Measurements from ENCODE around the gene NKAIN2. TPM values are rescaled to one million over a fixed set of nuclear protein-coding genes. Genes with fewer than 3 reads are reported as not detected.

The NKAIN2 gene
- total and polyA plus RNA-seq, 5 donors from 2014 or later, result not detected

GRCh38 chr6:124854338-124854922 lies 1050.8 kb downstream of the NKAIN2 start:
- H3K27ac ChIP-seq (ENCODE audit: insufficient read depth, low read length, poor library complexity, severe bottlenecking), result no peak overlapping the region
- no peak for DNase-seq
- H3K9me3 Mint-ChIP-seq, result peaks cover 0 to 6% (median 0%) of the 10 kb centered on the region in 7 donors
- no peak overlapping the region for H3K4me3 ChIP-seq (ENCODE audit: low read depth, low read length)
- H3K27me3 ChIP-seq (ENCODE audit: control insufficient read depth, insufficient read depth, low read length), result no peaks in the 10 kb centered on the region
- H3K4me3 Mint-ChIP-seq, result no peak overlapping the region
- H3K36me3 ChIP-seq (ENCODE audit: control insufficient read depth, insufficient read depth, low read length), result no peaks in the 10 kb centered on the region
- H3K27ac Mint-ChIP-seq, result no peak overlapping the region
- peaks cover 4% of the 10 kb centered on the region for H3K27me3 Mint-ChIP-seq
- H3K4me1 ChIP-seq (ENCODE audit: control insufficient read depth, insufficient read depth, low read length, poor library complexity, severe bottlenecking), result no peaks in the 10 kb centered on the region
- no peaks in the 10 kb centered on the region for H3K36me3 Mint-ChIP-seq
- ATAC-seq (ENCODE audit: low read depth in 2 of 2), result no peak
- H3K4me1 Mint-ChIP-seq, result no peaks in the 10 kb centered on the region
- no peaks in the 10 kb centered on the region for H3K9me3 ChIP-seq (ENCODE audit: control insufficient read depth in 2 of 2, low read length in 2 of 2)

- H3K9me3 Mint-ChIP-seq, result peaks cover 0 to under 1% (median 0%) of the 10 kb centered on the region in 7 donors
- peaks cover 0 to 3% of the 10 kb centered on the region in 2 experiments for H3K9me3 ChIP-seq (ENCODE audit: control insufficient read depth in 2 of 2, low read length in 2 of 2)
- no peak overlapping the region for H3K27ac ChIP-seq (ENCODE audit: insufficient read depth, low read length, poor library complexity, severe bottlenecking)
- no peak overlapping the region for H3K4me3 ChIP-seq (ENCODE audit: low read depth, low read length)
- no peak overlapping the region for H3K27ac Mint-ChIP-seq
- no peak for ATAC-seq (ENCODE audit: low read depth in 2 of 2)
- no peak overlapping the region for H3K4me3 Mint-ChIP-seq
- DNase-seq, result no peak
- no peaks in the 10 kb centered on the region for H3K4me1 ChIP-seq (ENCODE audit: control insufficient read depth, insufficient read depth, low read length, poor library complexity, severe bottlenecking)
- no peaks in the 10 kb centered on the region for H3K27me3 ChIP-seq (ENCODE audit: control insufficient read depth, insufficient read depth, low read length)
- no peaks in the 10 kb centered on the region for H3K36me3 Mint-ChIP-seq
- H3K27me3 Mint-ChIP-seq, result peaks cover 4% of the 10 kb centered on the region
- H3K4me1 Mint-ChIP-seq, result no peaks in the 10 kb centered on the region
- H3K36me3 ChIP-seq (ENCODE audit: control insufficient read depth, insufficient read depth, low read length), result no peaks in the 10 kb centered on the region
These were observed 1054.1 kb downstream of the NKAIN2 start for GRCh38 chr6:124857746-124858145.

GRCh38 chr6:124858564-124858963 lies 1054.9 kb downstream of the NKAIN2 start:
- Histone ChIP-seq H3K4me3 (ENCODE audit: low read depth, low read length) (no peak overlapping the region), H3K4me1 (ENCODE audit: control insufficient read depth, insufficient read depth, low read length, poor library complexity, severe bottlenecking) (no peaks in the 10 kb centered on the region), H3K27me3 (ENCODE audit: control insufficient read depth, insufficient read depth, low read length) (no peaks in the 10 kb centered on the region), H3K36me3 (ENCODE audit: control insufficient read depth, insufficient read depth, low read length) (no peaks in the 10 kb centered on the region), H3K9me3 (ENCODE audit: control insufficient read depth in 2 of 2, low read length in 2 of 2) (peaks cover 0 to 3% of the 10 kb centered on the region in 2 experiments), H3K27ac (ENCODE audit: insufficient read depth, low read length, poor library complexity, severe bottlenecking) (no peak overlapping the region)
- no peak for ATAC-seq (ENCODE audit: low read depth in 2 of 2)
- Mint-ChIP-seq H3K9me3 (peaks cover 0 to 4% (median 0%) of the 10 kb centered on the region in 7 donors), H3K36me3 (no peaks in the 10 kb centered on the region), H3K4me3 (no peak overlapping the region), H3K4me1 (no peaks in the 10 kb centered on the region), H3K27ac (no peak overlapping the region), H3K27me3 (peaks cover 4% of the 10 kb centered on the region)
- DNase-seq, result no peak

- DNase-seq (no peak), ATAC-seq (ENCODE audit: low read depth in 2 of 2) (no peak)
- H3K9me3 ChIP-seq (ENCODE audit: control insufficient read depth in 2 of 2, low read length in 2 of 2), result peaks cover 0 to 3% of the 10 kb centered on the region in 2 experiments
- Mint-ChIP-seq H3K4me1 (no peaks in the 10 kb centered on the region), H3K4me3 (no peak overlapping the region), H3K27me3 (peaks cover 4% of the 10 kb centered on the region), H3K9me3 (peaks cover 0 to 5% (median 0%) of the 10 kb centered on the region in 7 donors), H3K36me3 (no peaks in the 10 kb centered on the region), H3K27ac (no peak overlapping the region)
- H3K27ac ChIP-seq (ENCODE audit: insufficient read depth, low read length, poor library complexity, severe bottlenecking), result no peak overlapping the region
- H3K4me3 ChIP-seq (ENCODE audit: low read depth, low read length), result no peak overlapping the region
- no peaks in the 10 kb centered on the region for H3K27me3 ChIP-seq (ENCODE audit: control insufficient read depth, insufficient read depth, low read length)
- H3K36me3 ChIP-seq (ENCODE audit: control insufficient read depth, insufficient read depth, low read length), result no peaks in the 10 kb centered on the region
- H3K4me1 ChIP-seq (ENCODE audit: control insufficient read depth, insufficient read depth, low read length, poor library complexity, severe bottlenecking), result no peaks in the 10 kb centered on the region
These were observed 1055.7 kb downstream of the NKAIN2 start for GRCh38 chr6:124859366-124859765.

- Mint-ChIP-seq H3K4me3 (no peak overlapping the region), H3K4me1 (no peaks in the 10 kb centered on the region), H3K27me3 (no peaks in the 10 kb centered on the region), H3K27ac (no peak overlapping the region), H3K9me3 (peaks cover 0 to 7% (median 2%) of the 10 kb centered on the region in 7 donors), H3K36me3 (no peaks in the 10 kb centered on the region)
- DNase-seq, result no peak
- H3K27me3 ChIP-seq (ENCODE audit: control insufficient read depth, insufficient read depth, low read length), result no peaks in the 10 kb centered on the region
- H3K4me1 ChIP-seq (ENCODE audit: control insufficient read depth, insufficient read depth, low read length, poor library complexity, severe bottlenecking), result no peaks in the 10 kb centered on the region
- no peak overlapping the region for H3K27ac ChIP-seq (ENCODE audit: insufficient read depth, low read length, poor library complexity, severe bottlenecking)
- no peak overlapping the region for H3K4me3 ChIP-seq (ENCODE audit: low read depth, low read length)
- peaks cover 0 to under 1% of the 10 kb centered on the region in 2 experiments for H3K9me3 ChIP-seq (ENCODE audit: control insufficient read depth in 2 of 2, low read length in 2 of 2)
- ATAC-seq (ENCODE audit: low read depth in 2 of 2), result no peak
- no peaks in the 10 kb centered on the region for H3K36me3 ChIP-seq (ENCODE audit: control insufficient read depth, insufficient read depth, low read length)
These were observed 1062.4 kb downstream of the NKAIN2 start for GRCh38 chr6:124866040-124866439.

GRCh38 chr6:124867121-124867520 lies 1063.5 kb downstream of the NKAIN2 start:
- no peak overlapping the region for H3K4me3 Mint-ChIP-seq
- Histone ChIP-seq H3K4me1 (ENCODE audit: control insufficient read depth, insufficient read depth, low read length, poor library complexity, severe bottlenecking) (no peaks in the 10 kb centered on the region), H3K27me3 (ENCODE audit: control insufficient read depth, insufficient read depth, low read length) (no peaks in the 10 kb centered on the region), H3K9me3 (ENCODE audit: control insufficient read depth in 2 of 2, low read length in 2 of 2) (no peaks in the 10 kb centered on the region), H3K4me3 (ENCODE audit: low read depth, low read length) (no peak overlapping the region), H3K36me3 (ENCODE audit: control insufficient read depth, insufficient read depth, low read length) (no peaks in the 10 kb centered on the region), H3K27ac (ENCODE audit: insufficient read depth, low read length, poor library complexity, severe bottlenecking) (no peak overlapping the region)
- DNase-seq (no peak), ATAC-seq (ENCODE audit: low read depth in 2 of 2) (no peak)
- H3K27ac Mint-ChIP-seq, result no peak overlapping the region
- no peaks in the 10 kb centered on the region for H3K4me1 Mint-ChIP-seq
- no peaks in the 10 kb centered on the region for H3K27me3 Mint-ChIP-seq
- peaks cover 0 to 7% (median 3%) of the 10 kb centered on the region in 7 donors for H3K9me3 Mint-ChIP-seq
- no peaks in the 10 kb centered on the region for H3K36me3 Mint-ChIP-seq

- Histone ChIP-seq H3K4me3 (ENCODE audit: low read depth, low read length) (no peak overlapping the region), H3K36me3 (ENCODE audit: control insufficient read depth, insufficient read depth, low read length) (no peaks in the 10 kb centered on the region), H3K9me3 (ENCODE audit: control insufficient read depth in 2 of 2, low read length in 2 of 2) (no peaks in the 10 kb centered on the region), H3K4me1 (ENCODE audit: control insufficient read depth, insufficient read depth, low read length, poor library complexity, severe bottlenecking) (no peaks in the 10 kb centered on the region), H3K27me3 (ENCODE audit: control insufficient read depth, insufficient read depth, low read length) (no peaks in the 10 kb centered on the region), H3K27ac (ENCODE audit: insufficient read depth, low read length, poor library complexity, severe bottlenecking) (no peak overlapping the region)
- no peaks in the 10 kb centered on the region for H3K36me3 Mint-ChIP-seq
- H3K4me1 Mint-ChIP-seq, result no peaks in the 10 kb centered on the region
- H3K27ac Mint-ChIP-seq, result no peak overlapping the region
- H3K27me3 Mint-ChIP-seq, result no peaks in the 10 kb centered on the region
- no peak overlapping the region for H3K4me3 Mint-ChIP-seq
- peaks cover 0 to 4% (median 3%) of the 10 kb centered on the region in 7 donors for H3K9me3 Mint-ChIP-seq
- no peak for DNase-seq
- no peak for ATAC-seq (ENCODE audit: low read depth in 2 of 2)
These were observed 1064.8 kb downstream of the NKAIN2 start for GRCh38 chr6:124868481-124868880.

GRCh38 chr6:124869416-124869815 lies 1065.8 kb downstream of the NKAIN2 start:
- Mint-ChIP-seq H3K9me3 (peaks cover 0 to 4% (median 2%) of the 10 kb centered on the region in 7 donors), H3K4me3 (no peak overlapping the region), H3K27ac (no peak overlapping the region), H3K27me3 (no peaks in the 10 kb centered on the region), H3K36me3 (no peaks in the 10 kb centered on the region), H3K4me1 (no peaks in the 10 kb centered on the region)
- no peak overlapping the region for H3K4me3 ChIP-seq (ENCODE audit: low read depth, low read length)
- H3K4me1 ChIP-seq (ENCODE audit: control insufficient read depth, insufficient read depth, low read length, poor library complexity, severe bottlenecking), result no peaks in the 10 kb centered on the region
- ATAC-seq (ENCODE audit: low read depth in 2 of 2) (no peak), DNase-seq (no peak)
- no peaks in the 10 kb centered on the region for H3K36me3 ChIP-seq (ENCODE audit: control insufficient read depth, insufficient read depth, low read length)
- H3K9me3 ChIP-seq (ENCODE audit: control insufficient read depth in 2 of 2, low read length in 2 of 2), result no peaks in the 10 kb centered on the region
- H3K27me3 ChIP-seq (ENCODE audit: control insufficient read depth, insufficient read depth, low read length), result no peaks in the 10 kb centered on the region
- no peak overlapping the region for H3K27ac ChIP-seq (ENCODE audit: insufficient read depth, low read length, poor library complexity, severe bottlenecking)

Measured in CD4-positive, CD25-positive, alpha-beta regulatory T cell (primary cell).